Testis (tissue), 3 donors: ENCODE measurements around the gene ANKRD13A. TPM values are rescaled to one million over a fixed set of nuclear protein-coding genes. Genes with fewer than 3 reads are reported as not detected.

Experiments
- DNase-seq: peaks from one replicate; pipeline ENCODE4 v3.0.0-alpha.2; 2019
- H3K27ac ChIP-seq, 2 donors: fragments of 200-600 bp; sonication (generic); one replicate each; pipeline ENCODE4 v1.5.1; 2019
- H3K27me3 ChIP-seq: fragments of 200-600 bp; sonication (generic); one replicate; pipeline ENCODE4 v1.5.1; 2019
- H3K36me3 ChIP-seq: fragments of 200-600 bp; sonication (generic); one replicate; pipeline ENCODE4 v1.5.1; 2017; ENCODE audit warnings: low read depth; ENCODE audit errors: missing control alignments
- H3K4me1 ChIP-seq: fragments of 200-600 bp; sonication (generic); one replicate; pipeline ENCODE4 v1.5.1; 2019
- H3K4me3 ChIP-seq, 2 donors: fragments of 200-600 bp; sonication (generic); one replicate each; pipeline ENCODE4 v1.5.1; 2017 to 2019
- H3K9me3 ChIP-seq: fragments of 200-600 bp; sonication (generic); one replicate; pipeline ENCODE4 v1.5.1; 2017
- CTCF ChIP-seq, 3 experiments: fragments of 450-650 bp in 2 of 3; fragments of 200-600 bp in 1 of 3; sonication (generic) in 1 of 3; IDR thresholded peaks; one replicate each; pipeline ENCODE4 v1.5.1; 2016 to 2019; ENCODE audit warnings: antibody characterized with exemption in 3 of 3, mild to moderate bottlenecking in 2 of 3, moderate library complexity in 1 of 3
- POLR2A ChIP-seq: fragments of 450-650 bp; IDR thresholded peaks from one replicate; pipeline ENCODE4 v1.6.1; 2017; ENCODE audit warnings: antibody characterized with exemption, mild to moderate bottlenecking, moderate library complexity
- WGBS, 2 donors: methylation state at CpG; one replicate each; pipeline ENCODE4 v1.1.5; 2018; 5-methylcytosine and 5-hydroxymethylcytosine counted together
- intact Hi-C: fragments of 100-400 bp; cut with DNase I; formaldehyde crosslinking; loops from one replicate; pipeline ENCODE4 v1.15.1; 2023; ENCODE audit warnings: low total_unique reads
- polyA plus RNA-seq: library from polyadenylated mRNA; stranded (reverse); fragments of 350-450 nt; fragmentation: Illumina TruSeq; extraction: RNeasy Lipid Tissue Mini Kit (QIAGEN cat#74804); gene quantifications from one replicate; pipeline ENCODE4 v1.2.3, GENCODE V29; 2014; ENCODE audit warnings: low read depth, low replicate concordance; ENCODE audit not compliant: insufficient read depth
- total RNA-seq, 2 donors: library from RNA; depleted of rRNA; stranded (reverse); fragments of >200 nt; gene quantifications; one replicate each; pipeline ENCODE4 v1.2.3, GENCODE V29; 2016

The ANKRD13A gene
- total and polyA plus RNA-seq, 3 donors from 2014 or later = 129 to 165 (median 156) TPM

GRCh38 chr12:109952160-109952858 lies 46.9 kb upstream of the ANKRD13A start:
- 93 to 94% methylated on average over 11 of the region's 11 CpGs for WGBS, 2 donors
- no peak overlapping the region for H3K27ac ChIP-seq
- intact Hi-C loops = no loop called here

GRCh38 chr12:109952873-109953272 lies 46.4 kb upstream of the ANKRD13A start:
- no peak overlapping the region for H3K4me3 ChIP-seq
- DNase-seq = no peak
- H3K9me3 ChIP-seq = no peaks in the 10 kb centered on the region
- no peak overlapping the region for H3K27ac ChIP-seq
- intact Hi-C loops = no loop called here
- no peaks in the 10 kb centered on the region for H3K27me3 ChIP-seq
- no peaks in the 10 kb centered on the region for H3K36me3 ChIP-seq
- H3K4me1 ChIP-seq = peaks cover 11% of the 10 kb centered on the region
- TF ChIP-seq CTCF (IDR thresholded peaks at IDR 0.05) (no peak), POLR2A (no peak)
- WGBS, 2 donors = 92 to 93% methylated on average over 8 of the region's 8 CpGs

More at GRCh38 chr12:109952160-109952858, 46.9 kb upstream of the ANKRD13A start:
- Histone ChIP-seq H3K4me1 (peaks cover 11% of the 10 kb centered on the region), H3K27me3 (no peaks in the 10 kb centered on the region), H3K36me3 (no peaks in the 10 kb centered on the region), H3K4me3 (no peak overlapping the region), H3K9me3 (no peaks in the 10 kb centered on the region)
- no peak for DNase-seq
- no peak for TF ChIP-seq POLR2A
- TF ChIP-seq CTCF (IDR thresholded peaks at IDR 0.05) = no peak

GRCh38 chr12:109953656-109954055 lies 45.6 kb upstream of the ANKRD13A start:
- Histone ChIP-seq H3K4me3 (no peak overlapping the region), H3K27ac (no peak overlapping the region), H3K4me1 (peaks cover 11% of the 10 kb centered on the region), H3K27me3 (no peaks in the 10 kb centered on the region), H3K36me3 (no peaks in the 10 kb centered on the region), H3K9me3 (no peaks in the 10 kb centered on the region)
- no peak for TF ChIP-seq CTCF (IDR thresholded peaks at IDR 0.05)
- TF ChIP-seq POLR2A = no peak
- intact Hi-C loops = no loop called here
- DNase-seq = no peak
- 88 to 94% methylated on average over 5 of the region's 5 CpGs for WGBS, 2 donors

GRCh38 chr12:109958374-109958773 lies 40.9 kb upstream of the ANKRD13A start:
- no peak for DNase-seq
- 95 to 96% methylated on average over 7 of the region's 7 CpGs for WGBS, 2 donors
- no peak overlapping the region for H3K27ac ChIP-seq
- no peak overlapping the region for H3K4me3 ChIP-seq
- no peaks in the 10 kb centered on the region for H3K9me3 ChIP-seq
- H3K27me3 ChIP-seq = no peaks in the 10 kb centered on the region
- no peaks in the 10 kb centered on the region for H3K36me3 ChIP-seq
- H3K4me1 ChIP-seq = no peaks in the 10 kb centered on the region
- TF ChIP-seq POLR2A = no peak
- no peak for TF ChIP-seq CTCF (IDR thresholded peaks at IDR 0.05)
- intact Hi-C loops = no loop called here
